Stimulated activated CD8-positive, alpha-beta memory T cell treated with anti-CD3 and anti-CD28 coated beads, Interleukin-2, amount 100 ng/mL, for 48 hours (primary cell): Measurements from ENCODE around the gene CDYL2.

Source experiments
- DNase-seq, 2 donors: peaks; one replicate each; pipeline ENCODE4 v3.0.0-alpha.2; 2020; ENCODE audit warnings: low read depth in 2 of 2

The CDYL2 gene

DNA sequence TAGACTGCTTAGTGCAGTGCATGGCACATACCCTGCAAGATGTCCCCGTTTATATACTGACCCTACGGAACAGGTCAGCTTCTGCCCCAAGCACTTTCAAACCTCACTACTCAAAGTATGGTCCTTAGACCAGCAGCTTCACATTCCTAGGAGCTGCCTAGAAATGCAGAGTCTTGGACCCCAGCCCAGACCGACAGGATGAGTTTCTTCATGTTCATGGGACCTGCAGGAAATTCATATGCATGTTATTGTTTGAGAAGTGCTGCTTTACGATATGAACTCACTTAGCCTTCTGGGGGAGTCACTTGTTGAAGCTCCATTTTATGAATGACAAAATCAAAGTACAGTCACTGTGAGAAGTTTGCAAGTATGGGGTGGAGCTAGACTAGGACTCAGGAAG, 181.0 kb downstream of the CDYL2 start:
- no peak for DNase-seq

DNA sequence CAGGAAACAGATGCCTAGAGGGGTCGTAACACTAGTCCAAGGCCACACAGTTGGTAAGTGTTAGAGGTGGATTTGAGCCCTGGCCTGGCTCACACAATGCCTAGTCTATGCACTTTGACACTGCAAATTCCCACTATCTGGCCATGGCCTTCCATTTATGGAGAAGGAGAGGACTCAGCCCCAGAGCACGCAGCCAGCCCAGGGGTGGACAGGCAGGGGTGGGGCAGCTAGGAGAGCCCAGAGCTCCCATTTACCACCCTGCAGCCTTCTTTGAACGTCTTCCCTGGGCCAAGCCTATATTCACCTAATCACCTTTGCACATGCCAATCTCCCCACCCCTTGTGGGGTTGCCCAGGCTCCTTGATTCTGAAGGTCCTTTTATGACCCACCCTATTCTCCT, 182.4 kb downstream of the CDYL2 start:
- DNase-seq = no peak

- no peak for DNase-seq
Measured at GRCh38 chr16:80620736-80621605, 183.4 kb downstream of the CDYL2 start.

- no peak for DNase-seq
Measured at GRCh38 chr16:80619824-80620223, 184.6 kb downstream of the CDYL2 start.

- DNase-seq = no peak
Measured at GRCh38 chr16:80618862-80619648, 185.3 kb downstream of the CDYL2 start.

DNA sequence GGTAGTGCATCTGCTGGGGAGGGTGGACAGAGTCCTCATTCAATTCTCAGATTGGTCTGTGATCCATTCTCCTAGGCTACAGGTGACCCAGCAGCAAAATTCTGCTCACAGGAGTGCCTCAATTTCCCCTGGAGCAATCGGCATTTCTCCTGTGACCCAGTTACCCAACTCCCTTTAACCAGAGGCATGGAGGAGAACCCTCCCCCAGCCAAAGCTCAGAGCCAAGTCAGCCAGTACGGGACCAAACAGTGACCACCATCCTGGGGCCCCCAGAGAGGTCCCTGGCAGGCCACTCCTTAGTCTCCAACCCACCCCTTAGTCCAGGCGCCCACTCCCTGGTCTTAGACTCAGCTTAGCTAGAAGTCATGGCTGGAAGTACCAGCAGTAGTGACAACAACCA, 188.0 kb downstream of the CDYL2 start:
- DNase-seq = no peak

GRCh38 chr16:80615735-80616134, 188.7 kb downstream of the CDYL2 start:
- DNase-seq = no peak

GRCh38 chr16:80614908-80615671, 189.3 kb downstream of the CDYL2 start:
- no peak for DNase-seq

- DNase-seq = no peak
Measured at GRCh38 chr16:80612461-80613017, 191.9 kb downstream of the CDYL2 start.

- DNase-seq = no peak
Measured at GRCh38 chr16:80611930-80612327, 192.5 kb downstream of the CDYL2 start.

DNA sequence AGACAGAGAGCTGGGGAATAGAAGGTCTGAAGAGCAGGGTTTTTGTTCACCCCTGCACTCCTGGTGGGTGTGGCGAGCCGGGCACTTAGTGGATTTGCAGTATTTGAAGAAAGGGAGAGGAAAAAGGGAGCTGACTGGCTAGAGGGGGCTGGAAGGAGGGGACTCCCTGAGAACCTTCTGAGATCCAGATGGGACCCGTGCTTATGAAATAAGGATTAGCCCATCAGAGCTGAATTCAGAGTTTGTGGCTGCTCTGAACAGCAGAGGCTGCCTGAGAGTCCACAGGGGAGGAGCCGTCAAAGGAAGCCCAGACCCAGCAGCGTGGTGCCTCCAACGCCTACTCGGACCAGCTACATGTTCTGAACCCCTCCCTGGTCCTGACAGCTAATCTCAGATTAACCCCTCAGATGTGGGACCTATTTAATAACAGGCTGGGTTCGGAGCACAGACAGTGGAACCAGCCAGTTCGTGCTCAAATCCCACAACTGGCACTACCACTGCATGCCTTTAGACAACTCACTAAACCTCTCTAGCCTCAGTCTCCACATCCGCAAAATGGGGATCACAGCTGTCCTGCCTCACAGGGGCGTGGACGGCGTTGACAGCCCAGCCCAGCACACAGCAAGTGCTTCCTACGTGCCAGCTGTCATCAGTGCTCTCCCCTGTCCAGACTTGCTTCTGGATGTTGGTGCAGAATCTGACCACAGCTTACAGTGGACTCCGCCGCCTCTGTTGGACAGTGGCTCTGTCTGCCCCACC, 193.0 kb downstream of the CDYL2 start:
- no peak for DNase-seq

- no peak for DNase-seq
Measured at GRCh38 chr16:80610481-80611156, 193.8 kb downstream of the CDYL2 start.

- no peak for DNase-seq
Measured at GRCh38 chr16:80608946-80609345, 195.5 kb downstream of the CDYL2 start.

DNA sequence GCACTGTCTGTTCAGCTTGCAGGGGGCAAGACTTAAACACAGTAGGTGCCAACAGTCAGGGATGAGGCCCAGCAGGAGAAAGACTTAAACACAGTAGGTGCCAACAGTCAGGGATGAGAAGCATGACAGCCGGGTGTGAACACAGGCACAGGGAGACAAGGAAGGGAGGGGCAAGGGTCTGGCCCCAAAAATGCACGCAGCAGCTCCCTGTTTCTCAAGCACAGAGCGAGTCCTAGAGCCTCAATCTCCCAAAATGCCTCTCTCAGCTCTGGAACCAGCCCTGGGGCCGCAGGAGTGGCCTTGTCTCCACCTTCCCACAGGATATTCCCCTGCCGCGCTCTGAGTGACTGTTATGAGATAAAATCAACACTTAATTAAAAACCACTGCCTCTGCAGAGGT, 197.2 kb downstream of the CDYL2 start:
- no peak for DNase-seq

- no peak for DNase-seq
Measured at GRCh38 chr16:80606221-80606766, 198.1 kb downstream of the CDYL2 start.

GRCh38 chr16:80604600-80605355, 199.6 kb downstream of the CDYL2 start:
- DNase-seq = no peak

DNA sequence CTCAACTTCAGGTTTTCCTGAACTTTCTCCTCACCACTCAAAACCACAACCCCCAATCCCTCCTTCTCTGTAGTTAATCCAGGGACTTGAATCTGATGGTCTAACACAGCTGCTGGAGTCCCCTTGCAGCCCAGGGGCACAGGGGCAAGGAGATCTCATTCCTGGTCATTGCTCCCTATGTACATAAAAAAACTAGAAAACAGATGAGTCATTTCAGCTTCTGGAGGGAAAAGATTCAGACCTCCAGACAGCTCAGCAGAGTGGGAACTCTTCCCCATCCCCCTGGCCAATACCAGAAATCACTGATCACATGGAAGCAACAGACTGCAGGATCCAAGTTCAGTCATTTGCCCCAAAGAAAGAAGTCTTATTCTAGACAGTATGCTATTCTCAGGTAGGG, 201.5 kb downstream of the CDYL2 start:
- DNase-seq = no peak

GRCh38 chr16:80601182-80601581, 203.2 kb downstream of the CDYL2 start:
- DNase-seq = no peak

DNA sequence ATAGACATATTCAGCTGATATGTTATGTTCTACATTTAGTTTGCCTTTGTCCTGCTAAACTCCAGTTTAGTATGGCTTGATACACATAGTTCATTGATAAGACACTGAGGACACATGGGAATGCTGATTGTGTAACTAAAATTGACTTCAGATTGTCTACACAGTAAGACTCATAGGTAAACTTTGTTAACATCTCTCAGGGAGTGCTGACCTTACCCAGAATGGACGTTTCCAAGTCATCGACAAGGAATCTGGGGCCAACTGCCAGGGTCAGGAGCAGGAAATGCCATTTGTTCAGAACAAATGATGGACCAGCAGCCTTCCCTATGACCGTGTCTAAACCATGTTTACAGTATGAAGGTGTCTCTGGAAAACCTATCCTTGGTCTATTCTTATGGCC, 204.9 kb downstream of the CDYL2 start:
- DNase-seq = no peak
